Fibroblast of peridontal ligament (primary cell): ENCODE data around the gene SGF29.
A peak's percentile ranks its signal among the peaks of the same experiment; 100 is the strongest.
"Not testable (repeated sequence)": the region's sequence is repeated elsewhere in the genome, so short reads cannot be mapped to it uniquely, and the experiment has no call there.

Source experiments
- DNase-seq: peaks from one replicate; pipeline ENCODE4 v3.0.0-alpha.2; 2010; ENCODE audit errors: extremely low read depth

The SGF29 gene

DNA sequence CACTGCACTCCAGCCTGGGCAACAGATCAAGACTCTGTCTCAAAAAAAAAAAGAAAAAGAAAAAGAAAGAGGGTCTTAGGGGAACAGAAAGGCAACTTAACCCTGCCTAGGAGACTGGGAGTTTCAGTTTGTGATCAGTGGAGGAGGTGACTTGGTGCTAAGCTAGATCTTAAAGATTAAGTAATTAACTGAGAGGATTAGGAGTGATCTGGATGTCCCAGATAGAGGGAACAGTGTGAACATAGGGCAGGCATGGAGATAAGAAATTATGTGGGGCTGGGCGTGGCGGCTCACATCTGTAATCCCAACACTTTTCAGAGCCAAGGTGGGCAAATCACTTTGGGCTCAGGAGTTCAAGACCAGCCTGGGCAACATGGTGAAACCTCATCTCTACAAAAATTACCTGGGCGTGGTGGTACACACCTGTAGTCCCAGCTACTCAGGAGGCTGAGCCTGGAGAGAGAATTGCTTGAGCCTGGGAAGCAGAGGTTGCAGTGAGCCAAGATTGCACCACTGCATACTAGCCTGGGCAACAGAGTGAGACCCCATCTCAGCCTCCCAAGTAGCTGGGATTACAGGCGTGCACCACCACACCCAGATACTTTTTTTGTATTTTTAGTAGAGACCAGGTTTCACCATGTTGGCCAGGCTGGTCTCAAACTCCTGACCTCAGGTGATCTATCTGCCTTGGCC, 12.7 kb downstream of the SGF29 start:
- not testable (repeated sequence) for DNase-seq

DNA sequence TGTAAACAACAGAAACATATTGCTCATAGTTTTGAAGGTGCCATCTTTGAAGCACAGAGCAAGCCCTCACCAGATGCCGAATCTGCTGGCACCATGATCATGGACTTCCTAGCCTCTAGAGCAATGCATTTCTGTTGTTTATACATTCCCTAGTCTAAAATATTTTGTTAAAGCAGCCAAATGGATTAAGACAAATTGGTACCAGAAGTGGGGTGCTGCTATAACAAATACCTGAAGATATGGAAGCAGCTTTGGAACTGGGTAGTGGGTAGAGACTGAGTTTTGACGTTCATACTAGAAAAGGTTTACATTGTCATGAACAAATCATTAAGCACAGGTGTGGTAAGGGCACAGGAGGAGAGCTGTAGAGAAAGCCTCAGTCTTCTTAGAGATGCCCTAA, 13.6 kb downstream of the SGF29 start:
- no peak for DNase-seq

- DNase-seq, result peak; percentile 48
Measured at GRCh38 chr16:28569021-28569420, 15.3 kb downstream of the SGF29 start.

GRCh38 chr16:28569968-28570752, 16.4 kb downstream of the SGF29 start:
- no peak for DNase-seq

GRCh38 chr16:28572696-28573510, 19.2 kb downstream of the SGF29 start:
- DNase-seq, result no peak

DNA sequence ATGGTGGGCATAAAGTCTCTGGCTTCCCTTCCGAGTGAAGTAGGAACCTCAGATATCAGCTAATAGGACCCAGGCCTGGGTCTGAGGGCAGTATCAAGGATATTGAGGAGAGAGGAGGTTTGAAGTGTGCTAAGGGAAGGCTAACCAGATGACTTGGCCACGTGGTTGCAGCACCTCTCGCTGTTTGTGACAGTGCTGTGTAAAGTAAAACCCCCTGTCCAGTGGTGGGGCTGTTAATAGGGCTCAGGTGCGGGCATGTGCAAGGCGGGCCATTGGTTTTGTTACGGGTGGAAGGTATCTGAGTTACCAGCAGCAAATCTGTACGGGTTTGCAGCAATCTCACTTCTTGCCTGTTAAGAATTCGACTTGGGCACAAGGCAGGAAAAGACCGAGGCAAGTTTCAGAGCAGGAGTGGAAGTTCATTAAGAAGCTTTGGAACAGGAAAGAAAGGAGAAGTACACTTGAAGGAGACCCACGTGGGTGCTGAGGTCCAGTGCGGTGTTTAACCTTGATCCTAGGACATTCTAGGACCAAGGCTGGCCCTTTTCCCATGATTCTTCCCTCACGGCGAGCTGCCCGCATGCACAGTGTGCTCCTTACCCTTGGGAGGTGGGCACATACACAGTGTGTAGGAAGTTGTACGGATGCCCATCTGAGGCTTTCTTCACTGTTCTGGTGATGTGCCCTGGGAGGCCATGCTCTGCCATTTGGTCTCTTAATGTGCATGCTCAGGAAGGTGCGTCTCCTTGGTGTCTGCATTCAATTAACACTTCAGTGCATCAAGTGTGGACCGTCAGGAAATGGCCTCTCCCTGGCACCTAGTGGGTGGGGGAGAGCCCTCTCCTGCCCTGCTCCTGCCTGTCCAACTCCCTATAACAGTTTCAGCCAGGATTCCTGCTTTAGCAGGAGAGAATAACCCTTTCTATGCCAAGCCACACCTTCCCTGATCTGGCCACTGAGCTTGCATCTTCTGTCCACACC, 20.3 kb downstream of the SGF29 start:
- no peak for DNase-seq

DNA sequence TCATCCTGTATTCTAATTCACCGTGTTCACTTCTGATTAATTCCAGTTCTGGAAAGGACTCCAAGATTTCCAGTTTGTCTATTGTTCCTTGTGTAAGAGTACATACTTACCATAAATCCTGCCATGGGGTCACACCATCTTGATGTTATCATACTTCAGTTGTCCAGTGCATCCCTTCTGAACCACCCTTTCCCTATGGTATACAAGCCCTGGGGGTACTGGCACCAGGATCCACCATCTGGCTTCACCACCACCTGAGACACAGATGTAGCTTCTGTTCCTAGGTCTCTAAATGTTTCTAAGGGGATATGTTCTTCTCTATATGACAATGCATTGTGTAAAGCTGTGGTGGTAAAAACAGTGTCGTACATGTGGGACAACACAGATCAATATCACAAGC, 21.2 kb downstream of the SGF29 start:
- DNase-seq, result no peak

DNA sequence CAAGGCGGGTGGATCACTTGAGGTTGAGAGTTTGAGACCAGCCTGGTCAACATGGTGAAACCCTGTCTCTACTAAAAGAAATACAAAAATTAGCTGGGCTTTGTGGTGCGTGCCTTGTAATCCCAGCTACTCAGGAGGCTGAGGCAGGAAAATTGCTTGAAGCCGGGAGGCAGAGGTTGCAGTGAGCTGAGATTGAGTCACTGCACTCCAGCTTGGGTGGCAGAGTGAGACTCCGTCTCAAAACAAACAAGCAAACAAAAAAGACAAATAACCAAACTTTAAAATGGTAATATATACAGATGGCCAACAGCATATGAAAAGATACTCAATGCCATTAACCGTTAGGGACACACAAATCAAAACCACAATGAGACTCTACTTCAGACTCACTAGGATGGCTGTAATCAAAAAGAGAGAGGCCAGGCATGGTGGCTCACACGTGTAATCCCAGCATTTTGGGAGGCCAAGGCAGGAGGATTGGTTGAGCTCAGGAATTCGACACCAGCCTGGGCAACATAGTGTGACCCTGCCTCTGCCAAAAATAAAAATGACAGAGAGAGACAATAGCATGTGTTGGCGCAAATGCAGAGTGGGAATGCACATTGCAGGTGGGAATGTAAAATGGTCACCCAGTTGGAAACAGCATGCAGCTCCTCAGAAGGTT, 21.9 kb downstream of the SGF29 start:
- no peak for DNase-seq

DNA sequence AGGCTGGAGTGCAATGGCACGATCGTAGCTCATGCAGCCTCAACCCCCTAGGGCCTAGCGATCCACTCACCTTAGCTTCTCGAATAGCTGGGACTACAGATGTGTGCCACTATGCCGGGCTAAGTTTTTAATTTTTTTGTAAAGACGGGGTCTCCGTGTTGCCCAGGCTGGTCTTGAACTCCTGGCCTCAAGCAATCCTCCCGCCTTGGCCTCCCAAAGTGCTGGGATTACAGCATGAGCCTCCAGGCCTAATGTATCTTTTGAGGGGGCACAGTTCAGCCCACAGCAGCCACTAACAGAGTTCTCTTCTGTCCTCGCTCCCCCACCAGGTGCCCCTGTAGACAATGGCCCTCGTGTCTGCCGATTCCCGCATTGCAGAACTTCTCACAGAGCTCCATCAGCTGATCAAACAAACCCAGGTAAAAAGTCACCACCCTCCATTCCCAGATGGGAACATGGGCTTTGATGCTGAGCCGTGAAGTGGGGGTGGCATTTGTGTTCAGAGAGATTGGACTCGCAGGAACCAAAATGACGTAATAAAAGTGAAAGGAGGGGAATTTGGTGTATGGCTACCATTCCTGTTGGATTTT, 27.1 kb downstream of the SGF29 start:
- DNase-seq, result no peak

DNA sequence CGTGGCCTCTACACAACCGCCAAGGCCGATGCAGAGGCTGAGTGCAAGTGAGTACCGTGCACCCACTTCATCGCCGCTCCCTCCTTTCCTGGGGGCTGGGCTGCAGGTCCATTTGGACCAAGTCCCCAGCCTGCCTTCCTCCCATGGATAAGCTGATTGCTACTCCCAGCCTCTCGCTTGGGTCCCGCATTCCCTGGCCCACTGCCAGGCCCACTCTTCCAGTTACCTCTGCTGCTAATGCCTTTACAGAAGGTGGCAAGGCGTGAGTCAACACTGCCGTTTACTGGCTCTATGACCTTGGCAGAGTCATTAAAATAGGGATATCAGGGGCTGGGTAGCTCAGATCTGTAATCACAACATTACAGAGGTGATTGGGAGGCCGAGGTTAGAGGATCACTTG, 32.0 kb downstream of the SGF29 start:
- DNase-seq, result no peak

- no peak for DNase-seq
Measured at GRCh38 chr16:28586466-28586865, 32.7 kb downstream of the SGF29 start.

DNA sequence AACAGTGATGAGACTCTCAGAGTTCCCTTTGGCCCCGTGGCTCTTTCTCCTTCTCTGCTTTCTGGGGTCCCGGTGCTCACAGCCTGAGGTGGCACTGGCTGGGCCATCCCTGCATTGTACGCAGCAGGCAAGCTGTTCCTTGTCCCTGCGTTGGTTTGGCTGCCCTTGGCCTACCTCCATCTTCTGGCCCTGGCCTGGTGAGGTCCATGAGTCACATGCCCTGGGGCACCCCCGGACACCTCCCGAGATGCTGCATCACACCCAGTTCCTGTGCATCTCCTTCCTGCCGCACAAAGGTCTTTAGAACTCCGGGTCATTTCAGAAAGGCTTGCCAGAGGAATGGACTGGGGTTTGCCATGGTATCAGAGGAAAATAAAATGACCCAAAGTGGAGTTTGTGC, 33.7 kb downstream of the SGF29 start:
- DNase-seq, result no peak

- no peak for DNase-seq
Measured at GRCh38 chr16:28589069-28589468, 35.3 kb downstream of the SGF29 start.

- DNase-seq, result no peak
Measured at GRCh38 chr16:28589930-28590329, 36.2 kb downstream of the SGF29 start.

DNA sequence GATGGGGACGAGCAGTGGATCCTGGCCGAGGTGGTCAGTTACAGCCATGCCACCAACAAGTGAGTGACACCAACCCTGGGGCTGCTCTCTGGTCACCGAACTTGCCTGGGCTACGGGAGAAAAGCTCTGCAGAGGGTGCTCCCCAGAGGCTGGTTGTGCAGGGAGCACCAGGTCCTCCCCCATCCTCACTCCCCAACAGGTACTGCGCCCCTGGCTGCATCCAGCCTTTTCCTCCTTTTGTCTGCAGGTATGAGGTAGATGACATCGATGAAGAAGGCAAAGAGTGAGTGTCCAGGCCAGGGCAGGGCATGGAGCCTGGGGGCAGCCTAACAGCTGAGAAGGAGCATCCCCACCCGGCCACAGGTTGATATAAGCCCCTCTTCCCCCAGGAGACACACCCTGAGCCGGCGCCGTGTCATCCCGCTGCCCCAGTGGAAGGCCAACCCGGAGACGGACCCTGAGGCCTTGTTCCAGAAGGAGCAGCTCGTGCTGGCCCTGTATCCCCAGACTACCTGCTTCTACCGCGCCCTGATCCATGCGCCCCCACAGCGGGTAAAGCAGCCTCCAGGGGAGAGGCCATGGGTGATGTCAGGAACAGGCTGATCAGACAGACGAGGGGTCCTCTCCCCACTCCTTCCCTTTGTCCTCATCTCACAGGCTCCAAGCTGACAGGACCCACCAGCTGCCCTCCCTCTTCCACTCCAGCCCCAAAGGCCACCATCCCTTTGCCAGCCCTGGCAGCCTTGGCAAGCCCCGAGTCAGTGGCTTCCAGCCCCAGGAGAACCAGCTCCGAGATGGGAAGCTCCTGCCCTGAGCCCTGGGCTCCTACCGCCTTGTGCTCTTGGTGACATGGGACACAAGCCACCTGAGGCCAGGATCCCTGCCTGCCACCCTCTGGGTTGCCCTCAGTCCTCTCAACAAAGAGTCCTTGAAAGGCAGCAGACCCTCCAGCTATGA, 36.9 kb downstream of the SGF29 start:
- no peak for DNase-seq

- no peak for DNase-seq
Measured at GRCh38 chr16:28591355-28591754, 37.6 kb downstream of the SGF29 start.

- no peak for DNase-seq
Measured at GRCh38 chr16:28592511-28592910, 38.8 kb downstream of the SGF29 start.

- no peak for DNase-seq
Measured at GRCh38 chr16:28592979-28593553, 39.3 kb downstream of the SGF29 start.

- DNase-seq, result not testable (repeated sequence)
Measured at GRCh38 chr16:28595451-28595850, 41.7 kb downstream of the SGF29 start.
